ENCODE results near the gene PRRX2. TPM values are rescaled to one million over a fixed set of nuclear protein-coding genes. Genes with fewer than 3 reads are reported as not detected.

Gene PRRX2
- total and polyA plus RNA-seq, 9 of the 15 experiments (the other 6 are each of a cell fraction or from before 2014, with no cell fraction given) = 0.21 TPM; not detected in 8

DNA sequence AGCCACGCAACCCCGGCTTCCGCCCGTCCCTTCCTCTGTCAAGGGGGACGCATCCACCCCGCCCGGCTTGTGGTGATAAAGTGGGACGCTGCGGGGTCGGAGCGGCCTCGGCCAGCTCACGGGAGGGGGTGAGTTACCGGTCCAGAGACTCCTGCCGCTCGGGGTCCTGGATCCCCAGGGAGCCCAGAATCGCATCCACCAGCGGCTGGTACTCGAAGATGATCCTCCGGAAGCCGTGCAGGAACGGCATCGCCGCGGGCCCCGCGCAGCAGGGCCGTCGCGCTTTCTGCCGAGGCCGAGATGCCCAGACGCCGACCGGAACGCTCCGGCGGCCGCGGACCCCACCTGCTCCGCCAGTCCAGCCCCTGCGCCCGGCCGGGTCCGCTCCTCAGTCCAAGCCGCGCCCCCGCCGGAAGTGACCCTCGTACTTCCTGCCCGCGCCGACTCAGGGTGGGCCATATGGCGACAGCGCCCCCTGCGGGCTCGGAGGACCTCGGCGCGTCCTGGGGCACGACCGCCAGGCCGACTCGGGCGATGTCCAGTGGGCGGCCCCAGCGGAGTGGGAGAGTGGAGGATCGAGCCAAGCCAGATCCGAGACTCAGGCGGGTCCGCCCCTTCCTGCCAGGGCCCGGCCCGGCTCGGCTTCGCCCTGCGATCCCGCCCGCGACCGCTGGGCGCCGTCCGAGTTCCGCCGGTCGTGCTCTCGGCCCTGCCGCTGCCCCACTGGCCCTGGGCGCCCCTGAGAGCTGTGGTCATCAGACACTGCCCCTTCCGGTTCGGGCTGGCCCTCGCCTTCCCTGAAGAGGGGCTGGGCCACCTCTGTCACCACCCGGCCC, 23.5 kb upstream of the PRRX2 start, which contains the start of gene ASB6 (continued):
- TF ChIP-seq ZNF3 (CRISPR knock-in tag; IDR thresholded peaks at IDR 0.05) (no peak), RFX5 (IDR thresholded peaks at IDR 0.05; ENCODE audit: low read depth, low read length) (no peak), ZNF76 (CRISPR knock-in tag; IDR thresholded peaks at IDR 0.05; ENCODE audit: borderline replicate concordance) (no peak; the same call in 1 of the 2 replicates), POLR2G (IDR thresholded peaks at IDR 0.05; ENCODE audit: low read depth, low read length) (peak; percentile 84), SNIP1 (IDR thresholded peaks at IDR 0.05; ENCODE audit: low read depth) (peak; percentile 78), ZZZ3 (IDR thresholded peaks at IDR 0.05) (no peak), ZNF124 (CRISPR knock-in tag; IDR thresholded peaks at IDR 0.05) (no peak), RBM34 (IDR thresholded peaks at IDR 0.05; ENCODE audit: borderline replicate concordance, insufficient read depth, low read length) (no peak), PML (IDR thresholded peaks at IDR 0.05; ENCODE audit: low read length) (peak; percentile 73), SREBF1 (IDR thresholded peaks at IDR 0.05; ENCODE audit: borderline replicate concordance, low read depth, low read length) (no peak), RBM15 (IDR thresholded peaks at IDR 0.05; ENCODE audit: insufficient read depth, low read length) (no peak), HDAC8 (tag; IDR thresholded peaks at IDR 0.05) (no peak), SAFB2 (IDR thresholded peaks at IDR 0.05; ENCODE audit: borderline replicate concordance, low read depth, low read length, severe bottlenecking) (no peak), NUFIP1 (IDR thresholded peaks at IDR 0.05; ENCODE audit: partially characterized antibody) (no peak), TAL1 (IDR thresholded peaks at IDR 0.05) (no peak), ETV1 (tag; conservative IDR thresholded peaks at IDR 0.05; ENCODE audit: low read depth) (peak; percentile 64; the same call in 1 of the 2 replicates)
- TF ChIP-seq, protein P1, sequence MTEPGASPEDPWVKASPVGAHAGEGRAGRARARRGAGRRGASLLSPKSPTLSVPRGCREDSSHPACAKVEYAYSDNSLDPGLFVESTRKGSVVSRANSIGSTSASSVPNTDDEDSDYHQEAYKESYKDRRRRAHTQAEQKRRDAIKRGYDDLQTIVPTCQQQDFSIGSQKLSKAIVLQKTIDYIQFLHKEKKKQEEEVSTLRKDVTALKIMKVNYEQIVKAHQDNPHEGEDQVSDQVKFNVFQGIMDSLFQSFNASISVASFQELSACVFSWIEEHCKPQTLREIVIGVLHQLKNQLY (CRISPR knock-in tag; conservative IDR thresholded peaks at IDR 0.05) = no peak
- TF ChIP-seq, protein P2, sequence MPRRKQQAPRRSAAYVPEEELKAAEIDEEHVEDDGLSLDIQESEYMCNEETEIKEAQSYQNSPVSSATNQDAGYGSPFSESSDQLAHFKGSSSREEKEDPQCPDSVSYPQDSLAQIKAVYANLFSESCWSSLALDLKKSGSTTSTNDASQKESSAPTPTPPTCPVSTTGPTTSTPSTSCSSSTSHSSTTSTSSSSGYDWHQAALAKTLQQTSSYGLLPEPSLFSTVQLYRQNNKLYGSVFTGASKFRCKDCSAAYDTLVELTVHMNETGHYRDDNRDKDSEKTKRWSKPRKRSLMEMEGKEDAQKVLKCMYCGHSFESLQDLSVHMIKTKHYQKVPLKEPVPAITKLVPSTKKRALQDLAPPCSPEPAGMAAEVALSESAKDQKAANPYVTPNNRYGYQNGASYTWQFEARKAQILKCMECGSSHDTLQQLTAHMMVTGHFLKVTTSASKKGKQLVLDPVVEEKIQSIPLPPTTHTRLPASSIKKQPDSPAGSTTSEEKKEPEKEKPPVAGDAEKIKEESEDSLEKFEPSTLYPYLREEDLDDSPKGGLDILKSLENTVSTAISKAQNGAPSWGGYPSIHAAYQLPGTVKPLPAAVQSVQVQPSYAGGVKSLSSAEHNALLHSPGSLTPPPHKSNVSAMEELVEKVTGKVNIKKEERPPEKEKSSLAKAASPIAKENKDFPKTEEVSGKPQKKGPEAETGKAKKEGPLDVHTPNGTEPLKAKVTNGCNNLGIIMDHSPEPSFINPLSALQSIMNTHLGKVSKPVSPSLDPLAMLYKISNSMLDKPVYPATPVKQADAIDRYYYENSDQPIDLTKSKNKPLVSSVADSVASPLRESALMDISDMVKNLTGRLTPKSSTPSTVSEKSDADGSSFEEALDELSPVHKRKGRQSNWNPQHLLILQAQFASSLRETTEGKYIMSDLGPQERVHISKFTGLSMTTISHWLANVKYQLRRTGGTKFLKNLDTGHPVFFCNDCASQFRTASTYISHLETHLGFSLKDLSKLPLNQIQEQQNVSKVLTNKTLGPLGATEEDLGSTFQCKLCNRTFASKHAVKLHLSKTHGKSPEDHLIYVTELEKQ (CRISPR knock-in tag; IDR thresholded peaks at IDR 0.05) = no peak
- TF ChIP-seq, protein P3, sequence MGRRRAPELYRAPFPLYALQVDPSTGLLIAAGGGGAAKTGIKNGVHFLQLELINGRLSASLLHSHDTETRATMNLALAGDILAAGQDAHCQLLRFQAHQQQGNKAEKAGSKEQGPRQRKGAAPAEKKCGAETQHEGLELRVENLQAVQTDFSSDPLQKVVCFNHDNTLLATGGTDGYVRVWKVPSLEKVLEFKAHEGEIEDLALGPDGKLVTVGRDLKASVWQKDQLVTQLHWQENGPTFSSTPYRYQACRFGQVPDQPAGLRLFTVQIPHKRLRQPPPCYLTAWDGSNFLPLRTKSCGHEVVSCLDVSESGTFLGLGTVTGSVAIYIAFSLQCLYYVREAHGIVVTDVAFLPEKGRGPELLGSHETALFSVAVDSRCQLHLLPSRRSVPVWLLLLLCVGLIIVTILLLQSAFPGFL (CRISPR knock-in tag; IDR thresholded peaks at IDR 0.05) = peak; percentile 87; the same call in 1 of the 2 replicates
- TF ChIP-seq, protein P4, sequence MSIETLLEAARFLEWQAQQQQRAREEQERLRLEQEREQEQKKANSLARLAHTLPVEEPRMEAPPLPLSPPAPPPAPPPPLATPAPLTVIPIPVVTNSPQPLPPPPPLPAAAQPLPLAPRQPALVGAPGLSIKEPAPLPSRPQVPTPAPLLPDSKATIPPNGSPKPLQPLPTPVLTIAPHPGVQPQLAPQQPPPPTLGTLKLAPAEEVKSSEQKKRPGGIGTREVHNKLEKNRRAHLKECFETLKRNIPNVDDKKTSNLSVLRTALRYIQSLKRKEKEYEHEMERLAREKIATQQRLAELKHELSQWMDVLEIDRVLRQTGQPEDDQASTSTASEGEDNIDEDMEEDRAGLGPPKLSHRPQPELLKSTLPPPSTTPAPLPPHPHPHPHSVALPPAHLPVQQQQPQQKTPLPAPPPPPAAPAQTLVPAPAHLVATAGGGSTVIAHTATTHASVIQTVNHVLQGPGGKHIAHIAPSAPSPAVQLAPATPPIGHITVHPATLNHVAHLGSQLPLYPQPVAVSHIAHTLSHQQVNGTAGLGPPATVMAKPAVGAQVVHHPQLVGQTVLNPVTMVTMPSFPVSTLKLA (conservative IDR thresholded peaks at IDR 0.05) = peak; percentile 66 to 91

Data from K562 (cell line).